NCI-H524 (cell line): Measurements from ENCODE around the gene CD96.
"Not testable (repeated sequence)": the region's sequence is repeated elsewhere in the genome, so short reads cannot be mapped to it uniquely, and the experiment has no call there.

Source experiments
- DNase-seq, 2 experiments: peaks; one replicate each; lab custom pipeline; 2025; lab: John Stamatoyannopoulos, UW

CD96 gene, protein sequence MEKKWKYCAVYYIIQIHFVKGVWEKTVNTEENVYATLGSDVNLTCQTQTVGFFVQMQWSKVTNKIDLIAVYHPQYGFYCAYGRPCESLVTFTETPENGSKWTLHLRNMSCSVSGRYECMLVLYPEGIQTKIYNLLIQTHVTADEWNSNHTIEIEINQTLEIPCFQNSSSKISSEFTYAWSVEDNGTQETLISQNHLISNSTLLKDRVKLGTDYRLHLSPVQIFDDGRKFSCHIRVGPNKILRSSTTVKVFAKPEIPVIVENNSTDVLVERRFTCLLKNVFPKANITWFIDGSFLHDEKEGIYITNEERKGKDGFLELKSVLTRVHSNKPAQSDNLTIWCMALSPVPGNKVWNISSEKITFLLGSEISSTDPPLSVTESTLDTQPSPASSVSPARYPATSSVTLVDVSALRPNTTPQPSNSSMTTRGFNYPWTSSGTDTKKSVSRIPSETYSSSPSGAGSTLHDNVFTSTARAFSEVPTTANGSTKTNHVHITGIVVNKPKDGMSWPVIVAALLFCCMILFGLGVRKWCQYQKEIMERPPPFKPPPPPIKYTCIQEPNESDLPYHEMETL

DNA sequence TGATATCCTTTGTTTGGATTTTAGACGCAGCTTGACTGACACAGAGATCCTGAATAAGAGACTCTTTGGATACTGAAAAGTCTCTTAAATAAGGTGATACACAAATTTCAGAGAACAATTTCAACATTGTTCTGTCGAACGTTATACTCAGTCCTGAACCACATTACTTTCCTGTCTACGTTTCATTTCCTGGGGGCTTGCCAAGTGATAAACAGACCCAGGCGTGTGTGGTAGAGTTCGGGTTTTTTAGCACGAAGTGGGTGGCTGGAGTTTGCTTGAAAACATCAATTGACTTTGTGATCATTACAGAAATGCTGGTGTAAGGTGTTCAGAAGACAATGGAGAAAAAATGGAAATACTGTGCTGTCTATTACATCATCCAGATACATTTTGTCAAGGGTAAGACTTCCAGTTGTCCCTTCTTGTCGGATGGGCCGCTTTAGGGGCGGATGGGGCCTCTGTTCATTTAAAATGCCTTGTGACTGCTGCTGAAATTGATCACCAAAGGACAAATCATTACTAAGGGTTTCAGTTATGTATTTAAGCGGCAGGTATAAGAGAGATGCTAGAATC is at the start of gene CD96:
TSS of gene CD96 (plus strand) at position 287 of the 573 bp plus-strand sequence. CDS start at position 339, 52 bp downstream.
- DNase-seq: no peak

GRCh38 chr3:111493276-111493675 is 48.7 kb upstream of the CD96 start:
- no peak for DNase-seq

GRCh38 chr3:111496894-111497559 is 45.0 kb upstream of the CD96 start:
- no peak for DNase-seq

- no peak for DNase-seq
These were observed 44.0 kb upstream of the CD96 start for GRCh38 chr3:111498022-111498421.

GRCh38 chr3:111506435-111506834 is 35.6 kb upstream of the CD96 start:
- DNase-seq: no peak

DNA sequence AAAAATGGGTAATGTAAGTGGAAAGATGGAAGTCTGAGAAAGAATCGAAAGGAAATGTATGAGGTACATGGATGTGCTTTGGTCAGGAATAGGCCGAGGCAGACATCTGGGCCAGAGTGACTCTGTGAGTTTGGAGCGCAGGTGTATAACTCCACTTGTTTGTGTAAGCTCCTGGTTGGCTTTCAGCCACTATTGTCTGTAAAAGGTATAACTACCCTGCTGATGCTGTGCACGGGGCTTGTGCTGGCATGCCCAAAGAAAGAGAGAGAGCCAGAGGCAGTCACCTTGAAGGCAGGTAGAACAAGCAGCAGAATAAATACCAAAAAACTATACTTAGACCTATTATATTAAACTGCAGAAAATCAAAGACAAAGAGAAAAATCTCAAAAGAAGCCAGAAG is 32.7 kb upstream of the CD96 start:
- DNase-seq: peak in 1 of 2 experiments; percentile 9

DNA sequence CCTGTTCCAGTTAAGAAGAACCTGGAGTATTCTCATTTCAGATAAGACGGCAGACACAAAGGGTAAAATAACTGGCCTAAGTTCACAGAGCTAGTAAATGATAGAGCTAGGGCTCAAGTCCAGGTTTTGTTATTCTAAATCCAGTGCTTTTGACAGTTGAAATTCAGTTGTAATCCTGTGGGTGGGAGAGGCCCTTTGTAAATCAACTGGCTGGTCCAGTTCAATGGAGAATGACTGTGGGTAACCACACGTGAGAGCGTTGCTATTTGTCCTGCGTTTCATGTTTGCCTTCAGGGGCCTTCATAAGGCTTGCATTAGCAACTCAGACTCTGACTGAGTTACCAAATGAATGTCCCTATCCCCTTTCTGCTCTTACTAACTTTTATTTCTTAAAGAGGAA is 24.2 kb upstream of the CD96 start:
- DNase-seq: no peak

GRCh38 chr3:111519178-111519855 is 22.7 kb upstream of the CD96 start:
- DNase-seq: peak; percentile 97 to 99

GRCh38 chr3:111521891-111522290 is 20.1 kb upstream of the CD96 start:
- no peak for DNase-seq

- not testable (repeated sequence) for DNase-seq
These were observed 17.5 kb upstream of the CD96 start for GRCh38 chr3:111524486-111524885.

- no peak for DNase-seq
These were observed 10.6 kb upstream of the CD96 start for GRCh38 chr3:111531446-111531845.

DNA sequence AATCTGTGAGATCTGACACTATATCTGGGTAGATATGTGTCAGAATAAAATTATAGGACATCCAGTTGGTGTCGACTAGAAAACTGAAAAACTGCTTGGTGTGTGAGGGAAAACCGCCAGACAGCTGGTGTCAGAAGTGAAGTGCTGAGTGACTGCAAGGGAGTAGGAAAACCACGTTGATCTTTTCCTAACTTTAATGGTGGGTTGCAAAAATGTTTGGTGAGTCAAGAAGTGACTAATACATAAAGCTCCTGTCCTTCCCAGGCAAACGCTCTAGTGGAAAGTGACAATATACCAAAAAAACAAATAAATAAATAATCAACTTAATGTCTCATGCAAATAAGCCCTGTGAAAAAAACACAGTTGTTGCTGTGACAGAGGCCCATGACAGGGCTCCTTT is 7.3 kb upstream of the CD96 start:
- no peak for DNase-seq

- DNase-seq: no peak
These were observed 3.9 kb upstream of the CD96 start for GRCh38 chr3:111538111-111538510.

DNA sequence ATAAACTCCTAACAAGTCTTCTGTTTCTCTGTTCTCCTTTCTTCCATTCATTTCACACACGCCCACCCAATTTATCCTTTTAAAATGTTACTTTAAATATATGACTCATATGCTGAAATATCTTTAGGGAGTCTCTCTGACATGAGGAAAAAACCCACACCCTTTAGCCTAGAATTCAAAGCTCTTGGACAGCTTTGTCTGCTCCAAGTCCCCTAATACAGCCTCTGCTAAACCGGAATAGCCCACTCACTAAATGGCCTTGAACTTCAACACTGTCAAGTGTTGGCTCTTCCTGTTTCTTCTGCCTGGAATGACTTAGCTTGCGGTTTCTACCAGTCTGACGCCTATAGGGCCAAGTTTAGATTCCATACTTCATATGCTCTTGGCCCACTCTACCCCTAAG is 3.3 kb upstream of the CD96 start:
- DNase-seq: no peak

GRCh38 chr3:111539351-111540331 is 2.4 kb upstream of the CD96 start:
- peak; percentile 33 to 74 for DNase-seq

- no peak for DNase-seq
These were observed 606 bp upstream of the CD96 start for GRCh38 chr3:111541391-111541790.

- DNase-seq: no peak
These were observed 759 bp downstream of the CD96 start for GRCh38 chr3:111542611-111543300.

DNA sequence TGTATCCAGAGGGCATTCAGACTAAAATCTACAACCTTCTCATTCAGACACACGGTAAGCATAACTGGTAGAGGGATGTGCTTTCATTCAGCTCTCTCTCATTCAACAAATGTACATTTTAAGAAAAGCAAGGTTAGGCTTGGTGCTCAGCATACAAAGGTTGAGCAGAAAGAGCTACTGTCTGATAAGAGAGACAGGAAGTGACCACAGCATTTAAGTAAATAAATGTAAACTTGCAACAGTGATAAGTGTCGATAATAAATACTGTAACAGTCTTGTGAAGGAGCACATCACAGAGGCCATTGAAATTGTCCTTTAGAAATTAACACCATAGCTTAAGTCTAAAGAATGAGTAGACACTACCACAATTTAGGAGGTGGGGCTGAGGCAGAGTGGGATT is 3.4 kb downstream of the CD96 start:
- no peak for DNase-seq

DNA sequence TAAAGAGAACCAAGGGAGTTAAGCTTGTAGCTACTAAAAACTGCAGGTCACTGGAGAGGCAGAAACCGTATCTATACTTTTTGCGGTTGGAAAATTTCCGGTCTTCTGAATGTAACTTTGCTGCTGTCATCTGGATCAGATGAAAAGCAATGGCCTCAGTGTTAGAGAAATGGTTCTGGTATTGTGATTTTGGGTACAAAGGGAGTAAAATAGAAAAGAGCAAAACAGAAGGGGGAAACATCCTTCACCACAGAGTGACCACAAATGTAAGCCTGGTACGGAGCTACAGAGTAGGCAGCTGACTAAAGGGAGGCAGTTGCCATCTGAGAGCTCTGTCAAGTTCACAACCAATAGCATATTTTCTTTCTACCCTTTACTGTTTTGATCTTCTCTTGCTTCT is 5.6 kb downstream of the CD96 start:
- DNase-seq: no peak

DNA sequence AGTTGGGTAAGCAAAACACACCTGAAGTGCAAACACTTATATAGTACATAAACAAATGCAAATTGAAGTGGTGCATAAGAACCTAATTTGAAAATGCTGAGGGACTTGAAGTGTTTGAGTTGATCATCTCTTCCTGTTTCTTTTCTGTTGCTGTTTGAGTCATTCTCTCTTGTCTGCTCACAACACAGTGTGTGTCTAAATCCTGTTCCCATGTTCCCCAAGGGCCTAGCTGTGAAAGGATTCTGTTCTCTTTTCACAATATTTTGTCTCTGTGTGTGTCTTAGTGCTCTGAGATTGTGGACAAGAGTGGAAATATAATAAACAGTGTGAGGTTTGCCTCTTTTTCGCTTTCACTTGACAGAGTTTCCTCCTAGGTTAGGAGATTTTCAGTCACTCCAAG is 6.1 kb downstream of the CD96 start:
- DNase-seq: no peak
